GM21529 (cell line): Measurements from ENCODE around the gene MYO1A.

Experiments
- ATAC-seq: cut with Tn5 transposase; IDR thresholded peaks from one replicate; pipeline ENCODE4 v1.9.1; 2021; ENCODE audit not compliant: unreplicated experiment

Gene MYO1A

GRCh38 chr12:57049890-57050289 is at the start of gene MYO1A:
MYO1A (minus strand) TSS chr12:57050129; CDS start chr12:57048323, 1,806 bp downstream.
- no peak for ATAC-seq

GRCh38 chr12:57099047-57099714 is 49.3 kb upstream of the MYO1A start:
- ATAC-seq, result no peak

- ATAC-seq, result no peak
These were observed 48.6 kb upstream of the MYO1A start for GRCh38 chr12:57098546-57098945.

- no peak for ATAC-seq
These were observed 47.6 kb upstream of the MYO1A start for GRCh38 chr12:57097554-57097835.

- no peak for ATAC-seq
These were observed 47.0 kb upstream of the MYO1A start for GRCh38 chr12:57096748-57097553.

- ATAC-seq, result no peak
These were observed 46.2 kb upstream of the MYO1A start for GRCh38 chr12:57096099-57096572.

GRCh38 chr12:57095440-57095839 is 45.5 kb upstream of the MYO1A start:
- ATAC-seq, result no peak

GRCh38 chr12:57094208-57095160 is 44.6 kb upstream of the MYO1A start:
- ATAC-seq, result no peak

- peak; percentile 31 for ATAC-seq
These were observed 43.7 kb upstream of the MYO1A start for GRCh38 chr12:57093415-57094207.

- no peak for ATAC-seq
These were observed 43.0 kb upstream of the MYO1A start for GRCh38 chr12:57092876-57093414.

GRCh38 chr12:57092529-57092862 is 42.6 kb upstream of the MYO1A start:
- no peak for ATAC-seq

GRCh38 chr12:57091638-57092528 is 42.0 kb upstream of the MYO1A start:
- no peak for ATAC-seq

GRCh38 chr12:57090924-57091637 is 41.2 kb upstream of the MYO1A start:
- ATAC-seq, result no peak

GRCh38 chr12:57090490-57090889 is 40.6 kb upstream of the MYO1A start:
- no peak for ATAC-seq

GRCh38 chr12:57089271-57090245 is 39.6 kb upstream of the MYO1A start:
- ATAC-seq, result no peak

GRCh38 chr12:57088354-57089270 is 38.7 kb upstream of the MYO1A start, which contains the start of gene NAB2:
NAB2 (plus strand) TSS chr12:57089114; CDS start chr12:57089272, 158 bp downstream.
- ATAC-seq, result peak; percentile 49
